Fibroblast of the aortic adventitia (primary cell): Measurements from ENCODE around the gene DYNC1I1. TPM values are rescaled to one million over a fixed set of nuclear protein-coding genes. Genes with fewer than 3 reads are reported as not detected.

ENCODE experiments used
- DNase-seq: peaks from one replicate; pipeline ENCODE4 v3.0.0-alpha.2; 2010; ENCODE audit warnings: low read depth
- H3K4me3 ChIP-seq: 2 replicates; pipeline ENCODE4 v1.5.1; 2011; ENCODE audit warnings: low read depth, mild to moderate bottlenecking, control low read depth, low read length, moderate library complexity
- total RNA-seq: library from RNA; depleted of rRNA; stranded (reverse); fragments of >200 nt; gene quantifications from 2 replicates; pipeline ENCODE4 v1.2.3, GENCODE V29; 2012; ENCODE audit warnings: low replicate concordance
- TF ChIP-seq, protein P1 (sequence below): IDR thresholded peaks from 2 replicates; pipeline ENCODE4 v1.5.1; 2011; ENCODE audit warnings: mild to moderate bottlenecking, low read length, control low read depth, inconsistent platforms; ENCODE audit not compliant: insufficient read depth

DYNC1I1 gene
- total RNA-seq, 1 donor = 0.54 TPM

DNA sequence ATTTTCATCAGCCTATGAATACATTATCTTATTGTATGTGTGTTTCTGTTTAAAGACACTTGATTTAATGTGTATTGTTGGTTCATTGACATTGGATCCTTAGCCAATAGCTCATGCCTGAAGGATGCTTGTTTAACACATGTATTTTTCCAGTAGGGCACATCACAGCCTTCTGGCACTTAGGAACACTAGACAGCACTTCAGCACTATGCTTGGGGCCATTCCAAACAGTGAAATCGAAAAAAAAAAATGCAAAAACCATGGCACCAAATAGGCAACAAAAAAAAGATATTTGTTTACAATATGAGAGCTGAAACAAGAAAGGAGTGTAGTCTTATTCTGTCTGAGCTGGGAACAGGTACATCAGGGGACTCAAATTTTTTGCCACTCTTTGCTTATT is 286.7 kb downstream of the DYNC1I1 start:
- no peak overlapping the region for H3K4me3 ChIP-seq
- TF ChIP-seq, protein P1, sequence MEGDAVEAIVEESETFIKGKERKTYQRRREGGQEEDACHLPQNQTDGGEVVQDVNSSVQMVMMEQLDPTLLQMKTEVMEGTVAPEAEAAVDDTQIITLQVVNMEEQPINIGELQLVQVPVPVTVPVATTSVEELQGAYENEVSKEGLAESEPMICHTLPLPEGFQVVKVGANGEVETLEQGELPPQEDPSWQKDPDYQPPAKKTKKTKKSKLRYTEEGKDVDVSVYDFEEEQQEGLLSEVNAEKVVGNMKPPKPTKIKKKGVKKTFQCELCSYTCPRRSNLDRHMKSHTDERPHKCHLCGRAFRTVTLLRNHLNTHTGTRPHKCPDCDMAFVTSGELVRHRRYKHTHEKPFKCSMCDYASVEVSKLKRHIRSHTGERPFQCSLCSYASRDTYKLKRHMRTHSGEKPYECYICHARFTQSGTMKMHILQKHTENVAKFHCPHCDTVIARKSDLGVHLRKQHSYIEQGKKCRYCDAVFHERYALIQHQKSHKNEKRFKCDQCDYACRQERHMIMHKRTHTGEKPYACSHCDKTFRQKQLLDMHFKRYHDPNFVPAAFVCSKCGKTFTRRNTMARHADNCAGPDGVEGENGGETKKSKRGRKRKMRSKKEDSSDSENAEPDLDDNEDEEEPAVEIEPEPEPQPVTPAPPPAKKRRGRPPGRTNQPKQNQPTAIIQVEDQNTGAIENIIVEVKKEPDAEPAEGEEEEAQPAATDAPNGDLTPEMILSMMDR = no peak
- no peak for DNase-seq

DNA sequence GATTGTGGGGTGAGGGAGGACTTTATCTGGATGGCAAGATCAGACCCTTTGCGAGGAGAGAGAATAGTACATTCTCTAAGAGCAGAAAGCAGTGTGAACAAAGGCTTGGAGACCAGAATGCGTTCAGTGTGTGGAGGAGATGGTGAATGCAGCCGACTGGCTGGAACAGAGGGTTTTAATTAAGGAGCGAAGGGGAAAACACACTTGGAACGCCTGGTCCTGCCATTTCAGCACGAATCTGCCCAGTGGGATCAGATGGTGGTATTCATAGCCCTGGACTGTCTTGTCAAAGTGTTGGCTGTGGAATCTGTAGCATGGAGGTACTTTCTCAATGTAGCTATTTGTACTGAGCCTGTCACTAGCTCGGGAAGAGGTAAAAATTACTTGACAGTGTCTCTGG is 288.7 kb downstream of the DYNC1I1 start:
- no peak overlapping the region for H3K4me3 ChIP-seq
- TF ChIP-seq, protein P1 = no peak
- DNase-seq = no peak

DNA sequence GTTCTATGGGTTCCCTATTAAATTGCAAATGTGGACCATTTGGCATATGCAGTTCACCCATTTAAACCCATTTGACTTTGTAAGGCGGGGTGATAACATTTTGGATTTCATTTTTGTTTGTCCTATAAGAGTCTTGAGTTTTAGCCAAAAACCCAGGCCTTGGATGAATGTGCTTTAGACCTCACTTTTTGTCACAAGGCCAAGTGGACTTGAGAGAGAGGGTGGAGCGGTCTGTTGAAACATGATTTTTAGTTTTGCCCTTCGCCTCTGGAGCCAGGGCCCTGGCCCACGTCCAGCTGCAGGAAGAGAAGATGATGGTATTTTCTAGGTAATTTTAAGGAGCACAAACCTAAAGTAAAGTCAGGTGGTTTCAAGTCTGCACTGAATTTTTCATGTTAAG is 289.5 kb downstream of the DYNC1I1 start:
- peak; percentile 61 for DNase-seq
- TF ChIP-seq, protein P1 = no peak
- no peak overlapping the region for H3K4me3 ChIP-seq

DNA sequence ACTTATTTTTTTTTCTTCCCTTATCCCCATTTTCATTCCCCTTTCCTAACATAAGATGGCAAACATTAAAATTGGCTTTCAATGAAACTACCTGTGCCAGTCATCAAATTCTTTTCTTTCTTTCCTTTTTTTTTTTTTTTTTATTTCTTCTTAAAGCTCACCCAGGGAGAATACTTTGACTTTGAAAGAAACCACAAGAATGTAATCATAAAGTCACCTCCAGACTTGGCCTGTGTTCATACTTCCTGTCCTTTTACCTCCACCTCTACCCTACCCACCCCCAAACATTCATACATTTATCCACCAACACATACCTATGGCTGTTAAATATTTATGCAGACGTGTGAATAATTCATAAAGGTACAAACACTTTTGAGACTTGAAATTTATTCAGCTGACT is 295.0 kb downstream of the DYNC1I1 start:
- DNase-seq = no peak
- H3K4me3 ChIP-seq = no peak overlapping the region
- TF ChIP-seq, protein P1 = no peak

DNA sequence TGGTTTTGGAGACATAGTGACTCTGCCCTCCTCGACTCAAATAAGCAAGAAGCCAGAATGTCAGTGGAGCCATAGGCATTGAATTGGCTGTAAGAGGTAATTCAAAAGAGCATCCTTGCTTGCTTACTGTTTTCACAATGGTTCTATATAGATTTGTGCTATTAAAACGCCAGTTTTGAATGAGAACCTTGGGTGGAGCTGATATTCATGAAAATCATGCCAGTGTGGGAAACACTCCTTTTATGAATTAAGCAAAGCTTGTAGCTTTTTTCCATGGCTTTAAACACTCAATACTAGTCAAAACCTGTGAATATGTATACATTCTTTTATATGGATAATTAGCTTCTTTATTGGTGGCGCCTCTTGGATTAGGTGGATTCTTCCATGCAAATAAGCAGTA is 297.0 kb downstream of the DYNC1I1 start:
- no peak overlapping the region for H3K4me3 ChIP-seq
- TF ChIP-seq, protein P1 = no peak
- no peak for DNase-seq

DNA sequence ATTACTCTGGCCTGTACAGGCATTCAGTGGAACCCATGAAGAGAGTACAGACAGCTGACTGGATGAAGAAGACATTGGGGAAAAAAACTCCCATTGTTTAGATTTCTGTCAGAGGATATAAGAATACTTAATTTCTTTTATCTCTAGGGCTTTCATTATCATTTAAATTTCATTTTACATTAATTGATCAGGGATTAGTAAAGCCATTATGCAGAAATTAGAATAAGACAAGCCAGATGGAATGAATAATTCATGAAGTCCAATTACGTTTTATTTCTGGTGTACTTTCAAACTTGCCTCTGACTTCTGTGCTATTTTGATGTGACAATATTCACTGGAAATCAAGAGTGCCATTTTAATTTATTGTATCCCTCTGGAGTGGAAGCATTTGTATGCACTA is 302.5 kb downstream of the DYNC1I1 start:
- TF ChIP-seq, protein P1 = no peak
- no peak overlapping the region for H3K4me3 ChIP-seq
- no peak for DNase-seq
